Stomach (tissue), 4 donors: ENCODE data around the gene AANAT.

Experiments
- EP300 ChIP-seq: sonication (generic); formaldehyde crosslinking; IDR thresholded peaks from one replicate; pipeline ENCODE4 v1.6.1; 2017; ENCODE audit warnings: antibody characterized with exemption
- POLR2A ChIP-seq, 4 donors: fragments of 450-650 bp; IDR thresholded peaks; one replicate each; pipeline ENCODE4 v1.6.1; 2016; ENCODE audit warnings: antibody characterized with exemption in 4 of 4, control low read depth in 2 of 4, mild to moderate bottlenecking in 1 of 4, moderate library complexity in 1 of 4
- POLR2AphosphoS5 ChIP-seq, 3 donors: sonication (generic); formaldehyde crosslinking; IDR thresholded peaks; one replicate each; pipeline ENCODE4 v1.6.1; 2016; ENCODE audit warnings: antibody characterized with exemption in 3 of 3
- TF ChIP-seq, protein P1 (sequence below), 7 experiments: fragments of 450-650 bp in 4 of 7; fragments of 200-600 bp in 3 of 7; sonication (generic) in 3 of 7; IDR thresholded peaks; one replicate each; pipeline ENCODE4 v1.5.1; 2016 to 2019; ENCODE audit warnings: antibody characterized with exemption in 7 of 7, control low read depth in 2 of 7, mild to moderate bottlenecking in 1 of 7

DNA sequence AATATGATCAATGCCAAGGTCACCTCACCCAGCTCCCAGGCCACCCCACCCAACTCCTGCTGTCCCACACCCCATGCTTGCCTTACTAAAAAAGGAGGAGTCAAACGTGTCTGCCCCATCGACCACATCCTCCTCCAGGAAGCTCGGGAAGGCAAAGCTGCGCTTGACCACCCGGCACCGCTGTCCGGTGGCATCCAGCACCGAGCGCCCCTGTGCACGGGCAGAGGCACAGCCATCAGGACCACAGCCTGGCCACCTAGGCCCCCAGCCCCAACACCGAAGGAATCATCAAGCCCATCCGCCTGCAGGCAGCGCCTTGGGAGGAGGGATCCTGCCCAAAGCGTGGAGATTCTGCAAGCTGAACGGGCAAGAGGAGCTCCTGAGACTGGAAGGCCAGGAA, 10.2 kb downstream of the AANAT start:
- no peak for TF ChIP-seq EP300
- no peak for TF ChIP-seq POLR2AphosphoS5 (IDR thresholded peaks at IDR 0.05)
- TF ChIP-seq, protein P1, sequence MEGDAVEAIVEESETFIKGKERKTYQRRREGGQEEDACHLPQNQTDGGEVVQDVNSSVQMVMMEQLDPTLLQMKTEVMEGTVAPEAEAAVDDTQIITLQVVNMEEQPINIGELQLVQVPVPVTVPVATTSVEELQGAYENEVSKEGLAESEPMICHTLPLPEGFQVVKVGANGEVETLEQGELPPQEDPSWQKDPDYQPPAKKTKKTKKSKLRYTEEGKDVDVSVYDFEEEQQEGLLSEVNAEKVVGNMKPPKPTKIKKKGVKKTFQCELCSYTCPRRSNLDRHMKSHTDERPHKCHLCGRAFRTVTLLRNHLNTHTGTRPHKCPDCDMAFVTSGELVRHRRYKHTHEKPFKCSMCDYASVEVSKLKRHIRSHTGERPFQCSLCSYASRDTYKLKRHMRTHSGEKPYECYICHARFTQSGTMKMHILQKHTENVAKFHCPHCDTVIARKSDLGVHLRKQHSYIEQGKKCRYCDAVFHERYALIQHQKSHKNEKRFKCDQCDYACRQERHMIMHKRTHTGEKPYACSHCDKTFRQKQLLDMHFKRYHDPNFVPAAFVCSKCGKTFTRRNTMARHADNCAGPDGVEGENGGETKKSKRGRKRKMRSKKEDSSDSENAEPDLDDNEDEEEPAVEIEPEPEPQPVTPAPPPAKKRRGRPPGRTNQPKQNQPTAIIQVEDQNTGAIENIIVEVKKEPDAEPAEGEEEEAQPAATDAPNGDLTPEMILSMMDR (IDR thresholded peaks at IDR 0.05) = no peak
- no peak for TF ChIP-seq POLR2A (IDR thresholded peaks at IDR 0.05)
